HG02938 (cell line): ENCODE results near the gene GLIS2.
"Not testable (repeated sequence)": the region's sequence is repeated elsewhere in the genome, so short reads cannot be mapped to it uniquely, and the experiment has no call there.

Experiments
- ATAC-seq: cut with Tn5 transposase; IDR thresholded peaks from one replicate; pipeline ENCODE4 v1.9.1; 2021; ENCODE audit warnings: mild to moderate bottlenecking, moderate library complexity; ENCODE audit not compliant: unreplicated experiment

Gene GLIS2

DNA sequence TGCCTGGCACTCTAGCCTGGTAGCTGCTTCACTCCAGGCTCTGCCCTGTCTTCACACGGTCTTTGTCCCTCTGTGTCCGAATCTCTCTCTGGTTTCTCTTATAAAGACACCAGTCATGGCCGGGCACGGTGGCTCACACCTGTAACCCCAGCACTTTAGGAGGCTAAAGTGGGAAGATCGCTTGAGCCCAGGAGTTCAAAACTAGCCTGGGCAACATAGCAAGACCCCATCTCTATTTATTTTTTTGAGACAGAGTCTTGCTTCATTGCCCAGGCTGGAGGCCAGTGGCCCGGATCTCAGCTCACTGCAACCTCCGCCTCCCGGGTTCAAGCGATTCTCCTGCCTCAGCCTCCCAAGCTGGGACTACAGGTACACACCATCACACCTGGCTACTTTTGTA, 17.8 kb downstream of the GLIS2 start:
- not testable (repeated sequence) for ATAC-seq

DNA sequence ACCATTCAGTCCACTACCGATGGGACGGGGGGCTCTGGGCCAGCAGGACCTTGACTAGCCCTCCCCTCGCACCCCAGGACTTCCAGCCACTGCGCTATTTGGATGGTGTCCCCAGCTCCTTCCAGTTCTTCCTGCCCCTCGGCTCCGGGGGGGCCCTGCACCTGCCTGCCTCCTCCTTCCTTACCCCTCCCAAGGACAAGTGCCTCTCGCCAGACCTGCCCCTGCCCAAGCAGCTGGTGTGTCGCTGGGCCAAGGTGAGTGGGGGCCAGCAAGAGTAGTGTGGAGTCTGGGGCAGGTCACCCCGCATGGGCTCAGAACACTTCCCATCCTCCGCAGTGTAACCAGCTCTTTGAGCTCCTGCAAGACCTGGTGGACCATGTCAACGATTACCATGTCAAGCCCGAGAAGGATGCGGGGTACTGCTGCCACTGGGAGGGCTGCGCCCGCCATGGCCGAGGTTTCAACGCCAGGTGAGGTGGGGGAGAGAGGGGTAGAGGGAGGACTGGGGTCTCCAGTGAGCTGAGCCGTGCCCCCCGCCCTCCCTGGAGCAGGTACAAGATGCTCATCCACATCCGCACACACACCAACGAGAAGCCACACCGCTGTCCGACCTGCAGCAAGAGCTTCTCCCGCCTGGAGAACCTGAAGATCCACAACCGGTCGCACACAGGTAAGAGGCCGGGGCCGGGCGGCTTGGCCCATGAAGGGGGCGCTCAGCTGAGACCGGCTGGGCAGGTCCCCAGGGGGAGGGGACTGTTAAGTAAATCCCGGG, 19.0 kb downstream of the GLIS2 start:
- ATAC-seq, result no peak

DNA sequence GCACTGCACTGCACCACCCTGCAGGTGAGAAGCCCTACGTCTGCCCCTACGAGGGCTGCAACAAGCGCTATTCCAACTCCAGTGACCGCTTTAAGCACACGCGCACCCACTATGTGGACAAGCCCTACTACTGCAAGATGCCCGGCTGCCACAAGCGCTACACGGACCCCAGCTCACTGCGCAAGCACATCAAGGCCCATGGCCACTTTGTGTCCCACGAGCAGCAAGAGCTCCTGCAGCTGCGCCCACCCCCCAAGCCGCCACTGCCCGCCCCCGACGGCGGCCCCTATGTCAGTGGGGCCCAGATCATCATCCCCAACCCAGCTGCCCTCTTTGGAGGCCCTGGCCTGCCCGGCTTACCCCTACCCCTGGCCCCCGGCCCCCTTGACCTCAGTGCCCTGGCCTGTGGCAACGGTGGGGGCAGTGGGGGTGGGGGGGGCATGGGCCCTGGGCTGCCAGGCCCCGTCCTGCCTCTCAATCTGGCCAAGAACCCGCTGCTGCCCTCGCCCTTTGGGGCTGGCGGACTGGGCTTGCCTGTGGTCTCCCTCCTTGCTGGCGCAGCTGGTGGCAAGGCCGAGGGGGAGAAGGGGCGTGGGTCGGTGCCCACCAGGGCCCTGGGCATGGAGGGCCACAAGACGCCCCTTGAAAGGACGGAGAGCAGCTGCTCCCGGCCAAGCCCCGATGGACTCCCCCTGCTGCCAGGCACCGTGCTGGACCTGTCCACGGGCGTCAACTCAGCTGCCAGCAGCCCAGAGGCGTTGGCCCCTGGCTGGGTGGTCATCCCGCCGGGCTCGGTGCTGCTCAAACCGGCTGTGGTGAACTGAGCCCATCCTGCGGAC, 21.1 kb downstream of the GLIS2 start:
- ATAC-seq, result no peak

GRCh38 chr16:4337540-4338088, 21.7 kb downstream of the GLIS2 start:
- ATAC-seq, result no peak

GRCh38 chr16:4338125-4338582, 22.3 kb downstream of the GLIS2 start:
- ATAC-seq, result no peak

GRCh38 chr16:4338712-4339299, 22.9 kb downstream of the GLIS2 start:
- no peak for ATAC-seq

DNA sequence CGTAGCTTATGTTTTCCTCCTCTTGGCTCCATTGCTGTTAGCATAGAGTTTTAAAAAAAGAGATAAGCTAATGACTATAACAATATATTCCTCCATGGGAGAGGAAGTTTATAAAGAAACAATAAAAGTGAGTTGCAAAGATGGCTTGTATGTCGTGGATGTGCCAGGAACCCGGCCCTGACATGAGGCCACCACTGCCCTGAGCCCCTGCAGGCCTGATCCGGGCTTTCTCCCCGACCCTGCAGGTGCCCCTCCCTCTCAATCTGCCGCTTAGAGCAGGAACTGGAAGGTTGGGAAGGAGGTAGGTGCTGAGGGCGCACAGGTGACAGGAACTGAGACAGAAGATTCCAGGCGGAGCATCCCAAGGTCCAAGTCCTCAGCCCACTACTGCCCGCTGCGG, 23.6 kb downstream of the GLIS2 start:
- no peak for ATAC-seq

GRCh38 chr16:4339909-4340308, 24.0 kb downstream of the GLIS2 start:
- ATAC-seq, result no peak

DNA sequence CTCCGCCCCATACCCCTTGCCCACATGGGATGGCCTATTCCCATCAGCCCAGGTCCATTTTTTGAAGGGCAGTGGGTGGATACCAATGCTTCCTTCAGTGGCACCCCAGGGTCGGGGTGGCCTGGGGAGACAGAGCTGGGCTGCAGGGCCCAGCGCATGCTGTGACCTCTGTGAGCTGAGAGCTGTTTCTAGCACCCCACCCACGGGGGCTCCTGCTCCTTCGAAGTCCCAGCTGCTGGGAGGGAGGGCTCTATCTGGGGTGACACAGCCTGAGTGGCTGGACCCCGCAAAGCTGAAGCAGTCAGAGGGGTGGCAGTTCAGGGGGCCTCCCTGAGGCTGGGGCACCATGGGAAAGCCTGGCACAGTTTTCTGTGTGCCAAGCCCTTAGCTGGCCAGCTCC, 24.6 kb downstream of the GLIS2 start:
- no peak for ATAC-seq

- no peak for ATAC-seq
These were observed 25.4 kb downstream of the GLIS2 start for GRCh38 chr16:4341250-4341649.

DNA sequence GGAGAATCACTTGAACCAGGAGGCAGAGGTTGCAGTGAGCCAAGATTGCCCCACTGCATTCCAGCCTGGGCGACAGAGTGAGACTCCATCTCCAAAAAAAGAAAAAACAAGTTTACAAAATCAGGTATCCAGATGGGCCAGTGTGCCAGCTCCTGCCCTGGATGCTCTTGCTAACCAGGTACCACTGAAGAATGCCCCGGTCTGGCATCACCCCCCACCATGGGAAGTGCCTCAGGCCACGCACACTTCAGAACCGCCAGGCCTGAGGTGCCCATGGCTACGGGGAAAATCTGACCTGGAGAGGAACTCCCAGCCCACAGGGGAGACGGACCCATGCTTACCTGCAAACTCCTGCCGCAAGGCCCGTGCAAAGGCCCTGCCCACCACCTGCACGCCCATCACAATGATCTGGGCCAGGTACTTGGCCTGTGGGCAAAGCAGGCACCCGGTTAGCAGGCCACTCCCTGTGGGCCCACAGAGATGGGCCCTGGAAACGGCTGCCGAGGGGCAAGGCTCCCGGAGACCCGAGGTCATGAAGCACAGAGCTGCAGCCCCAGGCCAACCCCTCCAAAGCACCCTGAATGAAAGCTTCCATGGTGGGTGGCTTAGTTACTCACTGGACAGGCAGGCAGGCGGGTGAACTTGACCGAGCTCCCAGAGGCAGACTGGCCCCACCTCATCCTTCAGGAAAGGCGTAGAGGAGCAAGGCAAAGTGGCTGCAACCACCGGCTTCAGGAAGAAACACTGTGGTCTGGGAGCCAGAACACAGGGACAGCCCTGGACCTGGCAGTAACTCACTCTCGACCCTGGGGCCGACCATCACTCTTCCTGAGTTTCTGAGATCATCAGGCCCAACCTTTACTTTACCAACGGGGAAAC, 27.2 kb downstream of the GLIS2 start:
- no peak for ATAC-seq

DNA sequence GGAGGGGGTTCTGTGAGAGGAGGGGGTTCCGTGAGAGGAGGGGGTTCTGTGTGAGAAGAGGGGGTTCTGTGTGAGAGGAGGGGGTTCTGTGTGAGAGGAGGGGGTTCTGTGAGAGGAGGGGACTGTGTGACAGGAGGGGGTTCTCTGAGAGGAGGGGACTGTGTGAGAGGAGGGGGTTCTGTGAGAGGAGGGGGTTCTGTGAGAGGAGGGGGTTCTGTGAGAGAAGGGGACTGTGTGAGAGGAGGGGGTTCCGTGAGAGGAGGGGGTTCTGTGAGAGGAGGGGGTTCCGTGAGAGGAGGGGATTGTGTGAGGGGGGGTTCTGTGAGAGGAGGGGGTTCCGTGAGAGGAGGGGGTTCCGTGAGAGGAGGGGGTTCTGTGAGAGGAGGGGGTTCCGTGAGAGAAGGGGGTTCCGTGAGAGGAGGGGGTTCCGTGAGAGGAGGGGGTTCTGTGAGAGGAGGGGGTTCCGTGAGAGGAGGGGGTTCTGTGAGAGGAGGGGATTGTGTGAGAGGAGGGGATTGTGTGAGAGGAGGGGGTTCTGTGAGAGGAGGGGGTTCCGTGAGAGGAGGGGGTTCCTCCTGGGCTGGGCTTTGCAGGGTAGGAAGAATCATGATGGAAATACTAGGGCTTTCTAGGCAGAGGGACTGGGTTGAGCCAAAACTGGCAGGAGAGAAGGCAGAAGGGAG, 28.6 kb downstream of the GLIS2 start:
- ATAC-seq, result not testable (repeated sequence)

- no peak for ATAC-seq
These were observed 29.3 kb downstream of the GLIS2 start for GRCh38 chr16:4344983-4345835.

DNA sequence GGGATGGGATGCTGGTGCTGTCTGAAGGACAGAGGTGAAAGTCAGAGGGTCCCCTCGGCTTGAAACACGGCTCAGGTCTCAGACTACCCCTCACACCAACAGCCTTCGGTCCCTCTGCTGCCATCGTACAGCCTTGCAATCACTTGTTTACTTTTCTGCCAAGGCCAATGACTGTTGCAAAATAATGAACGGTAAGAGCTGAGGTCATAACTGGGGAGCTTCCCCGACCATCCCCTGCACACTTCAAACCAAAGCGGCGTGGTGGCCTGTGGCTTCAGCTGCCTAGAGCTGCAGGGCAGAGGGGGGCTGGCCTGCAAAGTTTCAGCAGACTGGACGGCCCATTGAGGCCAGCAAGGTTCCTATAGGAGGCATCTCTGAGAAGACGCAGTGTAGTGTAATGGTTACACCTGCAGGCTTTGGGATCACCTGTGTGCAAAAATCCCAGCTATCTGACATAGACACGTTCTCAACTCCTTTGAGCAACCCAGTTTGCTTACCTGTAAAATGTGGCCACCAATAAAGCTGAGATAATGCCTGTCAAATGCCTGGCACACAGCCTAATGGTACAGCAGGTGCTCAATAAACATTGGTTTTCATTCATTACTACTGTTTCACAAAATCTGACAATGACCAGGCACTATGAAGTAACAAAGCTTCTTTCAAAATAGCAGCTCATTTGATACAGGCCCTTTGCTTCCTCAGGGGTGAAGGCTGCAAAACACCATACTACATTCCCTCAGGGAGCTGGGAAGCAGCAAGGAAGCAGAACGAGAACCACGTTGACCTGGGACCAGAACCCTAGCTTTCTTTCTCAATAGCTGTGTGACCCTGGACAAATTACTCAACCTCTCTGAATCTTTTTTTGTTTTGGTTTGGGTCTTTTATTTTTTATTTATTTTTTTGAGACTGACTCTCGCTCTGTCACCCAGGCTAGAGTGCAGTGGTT, 30.2 kb downstream of the GLIS2 start:
- no peak for ATAC-seq

DNA sequence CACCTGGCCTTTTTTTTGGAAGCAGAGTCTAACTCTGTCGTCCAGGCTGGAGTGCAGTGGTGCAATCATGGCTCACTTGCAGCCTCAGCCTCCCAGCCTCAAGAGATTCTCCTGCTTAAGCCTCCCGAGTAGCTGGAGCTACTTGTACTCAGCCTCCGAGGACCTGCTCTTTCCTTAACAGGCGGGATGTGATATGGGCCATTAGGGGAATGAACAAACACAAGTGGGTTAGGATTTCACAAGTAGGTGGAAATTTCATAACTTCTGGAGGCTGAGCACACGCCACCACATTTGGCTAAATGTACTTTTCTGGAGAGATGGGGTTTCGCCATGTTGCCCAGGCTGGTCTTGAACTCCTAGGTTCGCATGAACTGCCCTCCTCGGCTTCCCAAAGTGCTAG, 31.1 kb downstream of the GLIS2 start:
- ATAC-seq, result no peak

DNA sequence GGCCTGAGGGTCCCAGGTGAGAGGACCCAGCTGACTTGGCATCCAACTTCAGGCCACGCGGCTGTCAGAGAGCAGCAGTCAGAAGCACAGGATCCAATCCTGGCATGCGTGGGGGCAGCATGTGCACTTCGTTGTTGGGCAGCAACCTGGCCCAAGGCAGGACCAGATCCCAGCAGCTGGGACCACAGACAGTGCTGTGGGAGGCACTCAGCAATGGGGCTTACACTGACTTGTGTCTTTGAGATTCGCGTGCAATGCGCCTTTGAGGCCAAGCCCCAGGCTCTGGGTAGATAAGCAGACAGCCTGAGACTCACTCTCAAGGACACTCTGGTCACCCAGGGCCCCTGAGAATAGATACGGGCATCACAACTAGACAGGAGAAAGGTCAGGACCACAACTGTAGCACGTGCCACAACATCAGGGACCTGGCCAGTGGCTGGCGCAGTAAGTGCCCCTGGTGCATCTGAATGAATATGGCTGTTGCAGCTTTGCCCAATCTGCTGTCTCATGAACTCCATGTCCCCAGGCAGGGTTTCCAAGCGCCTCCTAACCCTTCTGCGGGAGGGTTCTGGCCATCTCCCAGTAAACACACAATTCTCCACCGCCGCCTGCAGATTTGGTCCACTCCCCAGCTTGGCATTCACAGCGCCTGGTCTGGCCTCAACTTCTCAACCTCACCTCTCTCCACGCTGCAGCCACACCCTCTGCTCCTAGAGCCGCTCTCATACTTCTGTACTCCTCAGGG, 32.1 kb downstream of the GLIS2 start:
- no peak for ATAC-seq

DNA sequence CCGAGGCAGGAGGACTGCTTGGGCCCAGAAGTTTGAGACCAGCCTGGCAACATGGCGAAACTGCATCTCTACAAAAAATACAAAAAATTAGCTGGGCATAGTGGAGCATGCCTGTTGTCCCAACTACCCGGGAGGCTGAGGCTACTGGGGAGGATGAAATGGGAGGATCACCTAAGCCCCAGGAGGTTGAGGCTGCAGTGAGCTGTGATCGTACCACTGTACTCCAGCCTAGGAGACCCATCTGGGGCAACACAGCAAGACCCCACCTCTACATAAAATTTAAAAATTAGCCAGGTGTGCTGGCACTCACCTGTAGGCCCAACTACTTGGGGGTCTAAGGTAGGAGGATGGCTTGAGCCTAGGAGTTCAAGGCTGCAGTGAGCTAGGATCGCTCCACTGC, 33.5 kb downstream of the GLIS2 start:
- ATAC-seq, result no peak
